CD4-positive, alpha-beta T cell treated with Interferon alpha-2 for 1 hour (primary cell): Measurements from ENCODE around the gene COL4A2.

Experiments used
- DNase-seq, 2 donors: peaks; one replicate each; pipeline ENCODE4 v3.0.0-alpha.2; 2020 to 2022

Gene COL4A2

DNA sequence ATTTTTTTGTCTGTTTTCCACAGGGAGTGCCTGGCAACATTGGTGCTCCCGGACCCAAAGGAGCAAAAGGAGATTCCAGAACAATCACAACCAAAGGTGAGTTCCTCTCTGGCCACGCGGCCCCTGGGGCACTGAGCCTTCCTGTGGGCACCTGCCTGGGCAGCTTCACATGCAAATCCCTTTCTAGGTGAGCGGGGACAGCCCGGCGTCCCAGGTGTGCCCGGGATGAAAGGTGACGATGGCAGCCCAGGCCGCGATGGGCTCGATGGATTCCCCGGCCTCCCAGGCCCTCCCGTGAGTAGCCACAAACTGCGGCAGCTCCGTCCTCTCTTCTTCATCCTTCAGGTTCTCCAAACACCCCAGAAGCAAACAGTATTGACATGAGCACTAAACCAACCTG, 155.0 kb downstream of the COL4A2 start:
- DNase-seq = no peak

DNA sequence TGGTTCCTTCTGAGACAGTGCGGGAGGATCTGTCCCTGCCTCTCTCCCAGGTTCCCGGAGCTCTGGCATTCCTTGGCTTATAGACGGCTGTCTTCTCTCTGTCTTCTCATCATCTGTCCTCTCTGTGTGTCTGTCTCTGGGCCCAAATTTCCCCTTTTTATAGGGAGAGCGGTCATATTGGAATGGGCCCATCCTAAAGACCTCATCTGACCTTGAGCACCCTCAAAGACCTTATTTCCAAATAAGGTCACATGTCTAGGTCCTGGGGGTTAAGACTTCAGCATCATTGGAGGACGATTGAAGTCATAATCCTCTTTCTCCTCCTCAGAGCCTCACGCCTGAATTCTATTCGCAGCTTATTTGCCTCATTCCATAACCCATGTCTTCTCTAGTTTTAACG, 156.1 kb downstream of the COL4A2 start:
- no peak for DNase-seq

DNA sequence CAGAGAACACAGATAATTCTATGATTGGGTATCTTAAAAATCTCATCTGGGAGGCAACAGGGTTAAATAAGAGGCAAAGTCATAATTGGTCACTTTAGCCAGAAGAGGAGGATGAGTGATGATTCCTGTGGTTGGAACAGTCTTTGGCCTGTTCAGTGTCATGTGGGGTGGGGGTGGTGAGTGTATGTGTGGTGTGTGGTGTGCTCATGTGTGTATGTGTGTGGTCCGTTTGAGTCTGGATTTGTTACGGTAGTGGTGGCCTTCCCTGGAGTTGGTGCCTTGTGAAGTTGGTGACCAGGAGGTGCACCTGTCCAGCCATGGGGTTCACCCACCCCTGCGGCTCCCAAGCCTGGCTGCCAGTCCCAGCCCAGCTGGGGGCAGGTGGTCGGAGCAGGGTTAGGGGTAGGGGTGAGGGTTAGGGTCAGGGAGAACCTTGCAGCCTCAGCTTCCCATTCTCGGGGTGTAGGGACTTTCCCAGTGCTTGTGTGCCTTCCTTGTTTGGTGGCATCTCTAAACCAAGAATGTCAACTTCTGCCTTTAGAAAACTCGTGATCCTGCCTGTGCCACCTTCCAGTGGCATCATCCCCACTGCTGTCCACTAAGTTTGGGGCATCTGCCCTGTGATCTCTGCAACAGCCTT, 156.9 kb downstream of the COL4A2 start:
- DNase-seq = peak in 1 of 2 donors; percentile 20

DNA sequence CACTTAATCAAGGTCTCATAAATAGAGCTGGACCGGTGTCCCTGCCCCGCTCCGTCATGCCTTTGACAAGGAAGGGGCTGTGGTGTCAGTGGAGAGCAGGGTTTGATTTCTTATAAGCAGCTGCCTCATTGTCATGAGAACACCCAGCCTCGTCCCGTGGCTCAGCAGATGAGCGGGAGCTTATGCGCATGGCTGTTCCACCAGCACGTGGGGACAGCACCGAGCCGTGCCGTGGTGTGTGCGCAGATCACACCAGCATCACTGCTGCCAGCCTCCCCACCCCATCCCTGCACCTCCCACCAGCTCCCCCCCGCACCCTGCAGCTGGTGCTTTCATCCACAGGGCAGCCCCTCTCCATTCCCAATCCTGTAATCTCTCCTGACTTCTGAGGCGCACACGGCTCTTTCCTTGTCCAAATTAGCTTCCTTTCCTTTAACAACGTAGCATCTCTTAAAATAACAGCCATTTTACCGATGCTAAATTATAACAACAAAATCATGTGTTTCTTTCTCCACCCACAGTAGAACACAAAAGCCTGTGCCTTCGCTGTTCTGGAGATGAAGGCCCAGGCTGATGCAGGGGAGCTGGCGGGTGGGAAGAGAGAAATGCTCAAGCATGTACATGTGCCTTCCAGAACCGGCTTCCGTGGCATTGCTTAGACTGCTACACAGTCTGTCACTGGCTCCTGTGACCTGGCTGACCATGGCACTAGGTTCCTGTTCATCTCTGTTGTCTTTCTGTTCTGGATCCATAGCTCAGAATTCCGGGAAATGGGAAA, 157.7 kb downstream of the COL4A2 start:
- DNase-seq = no peak

DNA sequence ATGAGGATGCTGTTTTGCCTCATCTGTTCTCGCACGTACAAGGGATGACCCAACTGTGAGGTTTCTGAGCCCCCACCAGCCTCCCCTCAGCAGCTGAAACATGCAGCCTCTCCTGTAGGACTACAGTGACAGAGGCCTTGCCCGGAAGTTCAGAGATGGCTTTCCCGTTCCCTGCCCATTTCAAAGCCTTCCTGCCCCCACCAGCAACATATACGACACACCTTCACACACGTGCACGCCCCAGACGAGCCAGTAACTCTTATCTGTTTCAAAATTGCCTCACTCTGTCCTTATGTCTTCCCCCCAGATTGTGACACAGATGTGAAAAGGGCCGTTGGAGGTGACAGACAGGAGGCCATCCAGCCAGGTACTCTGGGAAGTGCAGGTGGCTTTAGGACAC, 158.6 kb downstream of the COL4A2 start:
- no peak for DNase-seq

DNA sequence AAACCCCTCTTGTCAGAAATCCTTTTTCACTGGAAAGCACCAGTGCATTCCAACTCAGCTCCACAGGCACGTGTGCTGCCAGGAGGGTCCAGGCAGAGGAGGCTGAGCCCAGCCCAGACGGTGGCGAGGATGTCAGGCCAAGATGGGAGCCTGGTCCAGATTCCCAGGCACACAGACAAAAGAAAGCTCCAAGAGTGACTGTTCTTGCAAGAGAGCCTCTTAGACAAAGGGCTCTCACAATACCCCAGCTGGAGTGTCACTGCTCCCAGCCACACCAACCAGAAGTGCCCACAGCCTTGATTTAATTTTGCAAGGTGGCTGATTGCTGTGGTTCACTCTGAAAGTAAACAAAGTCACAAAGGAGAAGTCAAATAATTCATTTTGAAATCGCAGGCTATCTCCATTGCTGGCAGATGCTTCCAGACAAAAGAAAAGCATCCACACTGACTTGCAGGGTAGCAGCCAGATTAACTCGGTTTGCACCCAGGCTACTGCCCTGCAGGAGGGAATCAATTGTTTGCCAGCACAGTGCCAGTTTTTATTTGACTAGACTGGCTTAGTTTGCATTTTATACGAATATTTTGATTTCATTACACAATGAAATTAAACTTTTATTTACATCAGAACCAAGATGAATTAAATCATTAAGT, 159.3 kb downstream of the COL4A2 start:
- DNase-seq = no peak

DNA sequence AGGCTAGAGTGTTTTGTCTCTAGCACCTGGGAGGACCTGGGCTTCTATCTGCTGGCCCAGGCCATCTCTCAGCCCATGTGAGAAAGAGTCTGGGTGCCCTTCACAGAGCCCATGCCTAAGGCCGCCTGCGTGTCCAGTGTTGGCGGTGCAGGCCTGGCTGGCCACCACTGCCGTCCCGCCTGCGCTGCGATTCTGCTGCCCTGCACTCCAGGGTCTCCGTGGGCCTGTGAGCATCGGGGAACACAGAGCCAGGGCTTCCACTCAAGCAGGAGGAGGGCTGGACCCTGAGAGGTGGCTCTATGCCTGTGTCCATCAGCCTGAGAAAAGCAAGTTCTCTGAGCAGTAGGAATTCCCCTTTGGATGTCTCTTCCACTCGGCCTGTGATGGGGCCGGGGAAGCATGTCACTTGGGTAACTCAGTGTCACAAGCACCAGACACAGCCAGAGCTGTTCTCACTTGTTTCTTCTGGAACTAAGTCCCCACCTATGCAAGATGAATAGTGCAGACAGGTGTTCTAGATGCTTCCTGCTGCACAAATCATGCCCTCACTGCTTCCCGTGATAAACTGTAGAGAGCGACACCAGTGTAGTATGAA, 160.5 kb downstream of the COL4A2 start:
- DNase-seq = no peak

DNA sequence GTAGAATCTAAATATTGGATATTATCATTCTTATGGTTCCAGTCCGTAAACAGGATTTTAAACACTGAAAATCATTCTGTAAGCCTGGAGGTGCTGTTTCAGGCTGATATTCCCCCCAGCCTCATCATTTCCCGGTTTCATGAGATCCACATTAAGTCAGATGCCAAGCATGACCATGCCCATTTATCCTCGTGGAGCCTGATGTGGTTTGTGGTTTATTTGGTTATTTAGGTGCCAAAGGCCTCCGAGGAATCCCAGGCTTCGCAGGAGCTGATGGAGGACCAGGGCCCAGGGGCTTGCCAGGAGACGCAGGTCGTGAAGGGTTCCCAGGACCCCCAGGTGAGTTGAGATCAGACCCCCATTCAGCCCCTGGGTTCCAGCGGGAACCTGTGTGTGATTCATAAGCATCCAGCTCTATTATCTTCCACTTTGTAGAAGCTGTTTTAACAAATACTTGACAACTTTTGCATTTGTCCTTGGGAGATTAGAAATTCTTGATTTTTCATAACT, 162.0 kb downstream of the COL4A2 start:
- DNase-seq = no peak

DNA sequence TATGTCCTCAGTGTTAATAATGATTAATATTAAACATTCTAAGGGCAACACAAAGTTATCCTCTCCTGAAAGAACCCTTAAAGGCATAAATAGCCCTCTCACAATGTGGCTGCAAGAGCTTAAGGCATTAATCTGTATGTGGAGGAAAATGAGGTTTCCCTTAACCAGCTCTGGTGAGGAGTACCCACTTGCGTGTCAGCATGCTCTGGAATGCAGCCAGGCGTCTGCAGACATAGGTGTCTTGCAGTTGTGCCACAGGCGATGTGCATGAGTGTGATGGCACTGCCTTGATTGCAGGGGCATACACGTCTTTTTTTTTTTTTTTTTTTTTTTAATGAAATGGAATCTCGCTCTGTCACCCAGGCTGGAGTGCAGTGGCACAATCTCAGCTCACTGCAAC, 162.5 kb downstream of the COL4A2 start:
- DNase-seq = no peak

DNA sequence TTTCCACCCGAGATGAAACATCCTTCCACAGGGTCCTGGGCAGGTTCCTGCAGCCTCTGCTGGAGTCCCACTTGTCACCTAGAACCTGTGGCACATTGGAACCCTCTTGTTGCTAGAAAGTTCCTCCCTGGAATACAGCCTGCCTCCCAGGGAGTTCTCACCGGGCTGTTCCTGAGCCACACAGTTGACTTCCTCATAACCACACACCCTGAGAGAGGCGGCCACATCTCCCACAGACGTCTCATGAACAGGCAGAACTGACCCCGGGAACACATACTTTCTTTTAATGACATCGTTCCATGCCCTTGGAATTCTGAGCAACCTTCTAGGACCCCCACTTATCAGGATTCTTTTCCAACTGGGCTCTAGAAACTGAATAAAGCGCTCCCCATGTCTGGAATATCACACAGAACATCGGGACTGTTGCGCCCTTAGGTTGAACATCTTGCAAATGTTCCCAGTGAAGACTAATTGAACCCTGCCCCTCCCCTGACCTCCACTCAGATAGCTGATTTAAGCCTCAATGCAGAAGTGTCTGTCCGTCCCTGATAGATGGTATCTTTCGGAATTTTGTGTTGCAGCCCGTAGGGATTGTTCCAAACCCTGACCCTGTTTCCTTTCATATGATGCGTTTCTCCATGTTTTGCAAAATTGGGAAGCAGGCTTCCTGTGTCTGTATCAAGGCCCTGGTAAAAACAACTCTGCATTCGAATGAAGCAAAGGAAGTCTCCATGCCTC, 163.4 kb downstream of the COL4A2 start:
- DNase-seq = no peak

DNA sequence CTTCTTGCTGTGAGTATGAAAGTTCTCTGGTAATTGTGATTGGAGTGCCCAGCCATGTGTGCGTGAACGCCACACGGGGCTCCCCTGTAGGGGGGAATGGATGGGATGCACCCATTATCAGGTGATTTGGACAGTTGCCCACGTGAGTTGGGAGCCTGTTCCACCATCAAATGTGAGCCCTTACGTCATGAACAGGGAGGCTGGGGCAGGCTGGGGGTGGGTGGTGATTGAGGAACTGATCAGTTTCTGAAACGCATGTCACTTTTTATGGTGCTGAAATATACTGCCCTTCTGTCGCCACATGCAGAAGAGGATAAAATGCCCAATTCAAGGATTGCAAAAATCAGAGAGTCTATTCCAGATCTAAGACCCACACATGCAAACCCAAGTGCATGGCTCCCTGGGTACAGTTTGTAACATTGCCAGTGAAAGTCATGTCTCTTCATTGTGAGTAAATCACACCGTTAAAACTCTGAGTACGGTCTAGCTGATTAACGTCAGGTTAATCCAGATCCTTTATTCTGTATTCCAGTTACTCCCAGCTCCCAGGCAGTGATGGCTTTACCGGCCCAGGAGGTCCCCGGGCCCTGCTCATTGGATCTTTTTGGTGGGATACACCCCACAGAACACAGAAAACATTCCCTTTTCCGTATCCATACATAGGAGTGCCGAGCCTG, 164.2 kb downstream of the COL4A2 start:
- no peak for DNase-seq

DNA sequence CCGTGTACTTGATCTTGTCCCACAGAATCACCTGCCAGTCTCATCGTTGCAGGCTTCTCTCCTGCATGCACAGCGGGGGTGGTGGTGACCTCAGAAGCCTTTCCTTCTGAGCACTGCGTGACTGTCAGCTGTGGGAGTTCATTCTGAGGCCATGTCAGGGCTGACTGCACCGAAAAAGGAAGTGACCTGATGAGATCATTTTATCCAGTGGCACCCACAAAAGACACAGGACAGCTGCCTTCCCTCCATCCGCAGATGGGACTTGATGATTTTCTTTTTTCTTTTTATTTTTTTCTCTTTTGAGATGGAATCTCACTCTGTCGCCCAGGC, 164.7 kb downstream of the COL4A2 start:
- peak; percentile 13 to 71 for DNase-seq

DNA sequence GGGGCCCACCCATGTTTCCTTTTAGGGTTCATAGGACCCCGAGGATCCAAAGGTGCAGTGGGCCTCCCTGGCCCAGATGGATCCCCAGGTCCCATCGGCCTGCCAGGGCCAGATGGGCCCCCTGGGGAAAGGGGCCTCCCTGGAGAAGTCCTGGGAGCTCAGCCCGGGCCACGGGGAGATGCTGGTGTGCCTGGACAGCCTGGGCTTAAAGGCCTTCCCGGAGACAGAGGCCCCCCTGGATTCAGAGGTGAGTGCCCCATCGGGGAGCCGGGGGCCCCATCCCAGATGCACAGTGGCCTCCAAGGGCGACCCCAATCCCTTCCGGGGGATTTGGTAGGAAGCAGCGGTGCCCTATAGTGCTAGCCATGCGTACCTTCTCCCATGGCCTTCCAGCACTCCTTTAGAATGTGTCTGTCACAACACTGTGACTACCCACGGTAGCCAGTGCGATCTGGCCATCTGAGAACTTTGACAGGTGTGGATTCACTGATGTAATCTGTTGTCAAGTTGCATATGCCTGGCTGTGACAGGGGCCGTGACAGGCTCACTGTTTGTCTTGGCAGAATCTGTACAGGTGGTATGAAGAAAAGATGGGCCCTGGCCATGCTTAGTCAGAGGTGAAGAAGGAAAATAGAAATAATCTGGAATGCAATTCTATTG, 165.9 kb downstream of the COL4A2 start:
- DNase-seq = no peak

DNA sequence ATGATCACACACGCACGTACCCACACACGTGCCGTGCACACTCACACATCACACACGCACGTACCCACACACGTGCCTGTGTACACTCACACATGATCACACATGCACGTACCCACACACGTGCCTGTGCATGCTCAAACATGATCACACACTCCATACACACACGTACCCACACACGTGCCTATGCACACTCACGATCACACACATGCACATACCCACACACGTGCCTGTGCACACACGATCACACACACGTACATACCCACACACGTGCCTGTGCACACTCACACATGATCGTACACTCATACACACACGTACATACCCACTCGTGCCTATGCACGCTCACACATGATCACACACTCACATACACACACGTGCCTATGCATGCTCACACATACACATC, 167.6 kb downstream of the COL4A2 start:
- DNase-seq = no peak

DNA sequence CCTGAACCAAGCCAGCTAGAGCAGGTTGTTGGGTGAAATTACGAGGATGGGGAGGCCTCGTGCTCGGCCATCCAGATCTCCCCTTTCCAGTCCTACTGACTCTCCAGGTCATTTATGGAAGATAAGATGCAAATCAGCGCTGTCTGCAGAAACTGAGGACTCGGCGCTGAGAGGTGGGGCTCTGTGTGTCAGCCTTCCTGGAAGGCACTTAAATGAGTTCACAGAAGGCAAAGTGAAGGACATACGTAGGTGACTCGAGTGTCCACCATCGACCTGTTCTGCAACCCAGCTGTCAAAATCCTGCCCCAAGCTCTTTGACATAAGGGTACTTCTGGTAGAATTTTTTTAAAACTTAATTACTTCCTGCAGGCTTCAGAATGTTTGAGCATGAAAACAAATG, 168.0 kb downstream of the COL4A2 start:
- DNase-seq = no peak

DNA sequence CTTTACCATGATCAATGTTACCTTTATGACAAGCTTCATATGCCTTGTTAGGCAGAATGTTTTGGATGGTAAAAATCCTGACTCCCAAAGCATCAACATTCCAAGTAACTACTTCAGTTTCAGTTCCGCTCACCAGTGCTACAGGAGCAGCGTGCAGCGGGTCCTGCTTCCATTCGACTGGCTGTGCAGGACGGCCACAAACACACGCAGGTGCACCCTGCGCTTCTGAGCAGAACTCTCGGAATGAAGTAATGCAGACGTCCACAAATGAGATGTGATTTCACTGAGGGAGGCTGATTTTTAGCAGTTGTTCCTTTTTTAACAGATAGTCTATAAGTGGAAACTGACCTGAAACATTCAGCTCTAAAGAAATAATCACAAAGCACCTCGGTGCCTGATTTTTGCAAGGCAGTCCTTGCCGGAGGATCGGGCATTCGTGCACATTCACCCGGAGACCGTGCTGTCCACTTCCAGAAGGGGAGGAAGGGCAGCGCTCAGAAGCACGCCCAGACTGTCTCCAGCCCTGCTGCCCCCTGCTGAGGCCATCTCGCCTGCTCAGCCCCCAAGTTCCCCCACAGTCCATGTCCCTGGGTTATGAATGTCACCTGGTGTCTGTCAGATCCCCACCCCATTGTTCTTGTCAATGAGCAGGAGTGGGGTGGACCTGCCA, 168.6 kb downstream of the COL4A2 start:
- DNase-seq = no peak

DNA sequence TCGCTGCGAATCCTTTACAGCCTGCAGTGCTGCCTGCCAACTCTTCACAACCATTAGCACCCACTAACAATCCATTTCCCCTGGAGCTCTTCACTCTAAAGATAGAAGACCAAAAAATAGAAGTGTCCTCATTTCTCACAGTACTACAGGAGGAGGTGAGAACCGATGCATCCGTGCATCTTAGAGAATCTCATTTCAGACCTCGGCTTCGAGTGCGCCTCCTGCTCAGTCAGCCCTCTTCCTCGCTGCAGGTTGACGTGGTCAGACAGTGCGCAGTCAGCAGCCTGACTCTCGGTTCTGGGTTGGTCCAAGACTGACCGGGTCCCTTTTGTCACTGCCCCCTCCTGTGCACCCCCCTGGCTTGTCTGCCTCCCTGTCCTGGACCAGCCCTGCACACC, 169.1 kb downstream of the COL4A2 start:
- DNase-seq = no peak

DNA sequence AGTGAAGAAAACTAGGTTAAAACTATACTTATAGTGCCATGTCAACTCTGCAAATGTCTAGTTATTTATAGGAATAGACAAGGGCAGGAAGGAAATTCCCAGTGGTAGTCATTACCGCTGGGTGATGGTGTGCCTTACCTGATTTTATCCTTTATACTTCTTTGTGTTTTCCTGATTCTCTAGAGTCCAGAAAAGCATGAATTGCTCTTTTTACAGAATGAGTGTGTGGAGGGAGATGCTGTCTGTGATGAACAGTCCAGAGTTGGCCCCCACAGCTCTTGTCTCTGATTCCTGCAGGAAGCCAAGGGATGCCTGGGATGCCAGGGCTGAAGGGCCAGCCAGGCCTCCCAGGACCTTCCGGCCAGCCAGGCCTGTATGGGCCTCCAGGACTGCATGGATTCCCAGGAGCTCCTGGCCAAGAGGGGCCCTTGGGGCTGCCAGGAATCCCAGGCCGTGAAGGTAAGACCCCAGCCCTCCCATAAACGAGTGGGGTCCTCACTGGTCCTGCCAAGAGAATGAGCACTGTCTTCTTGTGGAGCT, 170.7 kb downstream of the COL4A2 start:
- no peak for DNase-seq

DNA sequence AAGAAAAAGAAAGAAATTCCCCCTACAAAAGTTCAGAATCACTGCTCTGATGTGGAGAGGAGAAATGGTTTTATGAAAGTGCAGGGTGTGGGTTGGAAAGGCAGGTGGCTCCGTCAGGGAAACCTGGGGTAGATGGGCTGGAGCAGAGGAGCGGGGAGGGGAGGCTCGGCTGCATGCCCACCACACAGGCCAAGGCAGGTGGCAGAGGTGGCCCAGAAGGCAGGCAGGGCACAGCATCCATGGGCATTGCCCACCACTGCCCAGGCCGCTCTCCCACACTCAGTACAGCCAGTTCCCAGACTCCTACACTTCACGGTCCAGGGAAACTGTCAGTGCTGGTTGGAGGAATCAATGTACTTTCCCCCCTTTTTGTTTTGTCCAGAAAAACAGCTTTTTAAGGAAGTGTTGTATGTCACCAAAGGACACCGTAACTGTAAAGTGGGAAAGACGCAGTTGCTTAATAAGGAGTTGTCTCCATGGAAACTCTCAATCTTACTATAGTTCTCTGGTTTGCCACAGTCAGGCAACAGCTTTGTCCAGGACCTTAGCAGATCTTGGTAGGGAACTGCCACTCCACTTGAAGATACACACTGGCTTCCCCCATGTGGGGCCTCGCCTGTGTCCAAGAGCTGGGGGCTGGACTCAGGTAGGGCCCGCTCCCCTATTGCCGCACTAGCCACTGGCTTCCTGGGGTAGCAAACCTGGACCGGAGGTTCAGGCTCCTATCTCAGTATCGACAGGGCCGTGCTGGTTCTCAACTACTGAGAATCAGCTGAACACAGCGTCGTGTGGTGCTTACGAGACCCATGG, 171.5 kb downstream of the COL4A2 start:
- no peak for DNase-seq

DNA sequence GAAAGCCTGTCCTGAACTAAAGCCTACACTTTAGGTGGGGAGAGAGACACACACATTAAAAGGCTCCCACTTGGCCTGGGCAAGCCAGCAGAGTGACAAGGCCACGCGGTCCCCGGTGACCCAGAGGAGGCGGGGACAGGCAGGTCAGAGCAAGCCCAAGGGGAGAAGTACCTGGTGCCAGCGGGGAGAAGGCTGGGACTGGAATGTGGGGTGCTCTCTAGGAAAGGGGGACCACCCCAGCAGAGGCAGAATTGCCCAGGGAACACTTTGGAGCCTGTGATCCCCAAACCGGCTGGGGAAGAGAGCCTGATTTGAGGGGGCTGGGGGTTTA, 172.1 kb downstream of the COL4A2 start:
- DNase-seq = no peak
